ENCODE measurements around the gene ZNF638. TPM values are rescaled to one million over a fixed set of nuclear protein-coding genes. Genes with fewer than 3 reads are reported as not detected.

ZNF638 gene
- total and polyA plus RNA-seq, 2 donors (not counting 3 experiments of a cell fraction or from before 2014, with no cell fraction given): 36.4 to 111 TPM

GRCh38 chr2:71362447-71362846 lies 30.9 kb downstream of the ZNF638 start:
- TF ChIP-seq GATA2 (IDR thresholded peaks at IDR 0.05; ENCODE audit: insufficient read depth, insufficient read length, low read depth, low read length): no peak
- no peak for TF ChIP-seq JUN (IDR thresholded peaks at IDR 0.05; ENCODE audit: borderline replicate concordance, insufficient read depth, insufficient read length, low read depth)
- TF ChIP-seq POLR2A (IDR thresholded peaks at IDR 0.05; ENCODE audit: low read depth, low read length): no peak
- TF ChIP-seq POLR2AphosphoS5 (IDR thresholded peaks at IDR 0.05; ENCODE audit: insufficient read depth, low read depth, low read length): no peak
- no peak for TF ChIP-seq FOS (IDR thresholded peaks at IDR 0.05; ENCODE audit: borderline replicate concordance, insufficient read depth, low read length)
- TF ChIP-seq MYC (IDR thresholded peaks at IDR 0.05; ENCODE audit: low read depth, low read length): no peak
- TF ChIP-seq CTCF (IDR thresholded peaks at IDR 0.05; ENCODE audit: extremely low read depth in 1 of 2, insufficient read depth in 1 of 2, low read depth in 1 of 2, low read length in 2 of 2): no peak
- no peak for TF ChIP-seq MAX (IDR thresholded peaks at IDR 0.05; ENCODE audit: insufficient read depth, insufficient read length)
- no peak for TF ChIP-seq EZH2 (IDR thresholded peaks at IDR 0.05; ENCODE audit: borderline replicate concordance, low read depth, low read length, severe bottlenecking)
- Histone ChIP-seq H3K27ac (ENCODE audit: insufficient read depth, low read depth, low read length) (no peak overlapping the region), H3K4me2 (ENCODE audit: insufficient read depth, low read length) (no peak overlapping the region), H3K9me1 (replicated peaks; ENCODE audit: control insufficient read depth, extremely low read depth, insufficient read depth, low read length) (no peaks in the 10 kb centered on the region), H3K4me3 (replicated peaks in 1 of 3; ENCODE audit: insufficient read depth in 1 of 3, low read depth in 1 of 3, low read length in 3 of 3) (no peak overlapping the region), H3K9ac (replicated peaks; ENCODE audit: extremely low read depth, insufficient read depth, low read length) (no peak overlapping the region), H2AFZ (ENCODE audit: low read depth, low read length) (no peak overlapping the region), H3K4me1 (ENCODE audit: control insufficient read depth, extremely low read depth, insufficient read depth, low read length) (no peaks in the 10 kb centered on the region), H3K27me3 (ENCODE audit: control insufficient read depth in 2 of 2, insufficient read depth in 2 of 2, low read length in 2 of 2) (no peaks in the 10 kb centered on the region), H4K20me1 (replicated peaks; ENCODE audit: control insufficient read depth, extremely low read depth, insufficient read depth, low read length) (peaks cover 3% of the 10 kb centered on the region), H3K79me2 (ENCODE audit: control insufficient read depth, insufficient read depth, low read length) (peaks cover 41% of the 10 kb centered on the region), H3K9me3 (replicated peaks; ENCODE audit: control insufficient read depth, insufficient read depth, low read length) (no peaks in the 10 kb centered on the region), H3K36me3 (ENCODE audit: control insufficient read depth in 2 of 2, extremely low read depth in 1 of 2, insufficient read depth in 2 of 2, low read length in 2 of 2) (peaks cover 14 to 33% of the 10 kb centered on the region in 2 experiments)
- DNase-seq (ENCODE audit: low read depth, low spot score): no peak
- POLR2A ChIA-PET: no interaction called here
- intact Hi-C loops (cut with micrococcal nuclease) (no loop called here), dilution Hi-C loops (cut with MboI; ENCODE audit: extremely low pct_ligation_motif_present, low sequenced_read_pairs) (no loop called here)
- no peak for FAIRE-seq
- no TSS peak for BruUV-seq (replicated peaks)
- CTCF ChIA-PET: interaction anchor here (1.0 to 1.7 kb wide), 2 partner anchors 31 to 99 kb away, joined by 4 to 5 read pairs; partner anchors contain the start of gene ZNF638

Data from endothelial cell of umbilical vein (primary cell).